ENCODE data around the gene TLCD3B. TPM values are rescaled to one million over a fixed set of nuclear protein-coding genes. Genes with fewer than 3 reads are reported as not detected.

Gene TLCD3B
- total RNA-seq, 1 donor from 2014 or later: 0.15 TPM

Other genes with a start within 250 kb of the TLCD3B start
- 14.0 and 29.5 TPM in 2 replicates for gene KIF22, start 240.5 kb downstream of the TLCD3B start, total RNA-seq
- gene MAZ, start 224.7 kb downstream of the TLCD3B start, total RNA-seq: 159 and 161 TPM in 2 replicates
- gene PRRT2, start 219.1 kb downstream of the TLCD3B start, total RNA-seq: 0.25 and 0.35 TPM in 2 replicates
- gene PAGR1, start 215.1 kb downstream of the TLCD3B start, total RNA-seq: 17.7 and 19.6 TPM in 2 replicates
- 431 and 491 TPM in 2 replicates for gene MVP, start 210.8 kb downstream of the TLCD3B start, total RNA-seq
- gene CDIPT, start 168.0 kb downstream of the TLCD3B start, total RNA-seq: 69.1 and 114 TPM in 2 replicates
- 9.2 and 45.7 TPM in 2 replicates for gene SEZ6L2, start 131.7 kb downstream of the TLCD3B start, total RNA-seq
- gene ASPHD1, start 130.8 kb downstream of the TLCD3B start, total RNA-seq: 15.8 and 33.3 TPM in 2 replicates
- gene KCTD13, start 105.0 kb downstream of the TLCD3B start, total RNA-seq: 12.5 and 13.2 TPM in 2 replicates
- gene TMEM219, start 69.2 kb downstream of the TLCD3B start, total RNA-seq: 48.9 and 112 TPM in 2 replicates
- 52.4 and 80.9 TPM in 2 replicates for gene TAOK2, start 57.4 kb downstream of the TLCD3B start, total RNA-seq
- 7.8 and 8.2 TPM in 2 replicates for gene HIRIP3, start 35.7 kb downstream of the TLCD3B start, total RNA-seq
- 27.7 and 48.1 TPM in 2 replicates for gene INO80E, start 35.0 kb downstream of the TLCD3B start, total RNA-seq
- 0.80 TPM in 1 of 2 replicates, not detected in the other for gene DOC2A, start 20.2 kb downstream of the TLCD3B start, total RNA-seq
- gene C16orf92, start 8.1 kb downstream of the TLCD3B start, total RNA-seq: not detected in 2 replicates
- 525 and 1,258 TPM in 2 replicates for gene ALDOA, start 34.5 kb upstream of the TLCD3B start, total RNA-seq
- 154 and 293 TPM in 2 replicates for gene PPP4C, start 44.7 kb upstream of the TLCD3B start, total RNA-seq
- 0.15 TPM in 1 of 2 replicates, not detected in the other for gene TBX6, start 60.7 kb upstream of the TLCD3B start, total RNA-seq
- 7.6 and 12.9 TPM in 2 replicates for gene YPEL3, start 64.9 kb upstream of the TLCD3B start, total RNA-seq
- 0.15 TPM in 1 of 2 replicates, not detected in the other for gene GDPD3, start 82.3 kb upstream of the TLCD3B start, total RNA-seq
- gene MAPK3, start 91.9 kb upstream of the TLCD3B start, total RNA-seq: 11.6 and 11.9 TPM in 2 replicates
- 0.85 and 8.3 TPM in 2 replicates for gene CORO1A, start 152.3 kb upstream of the TLCD3B start, total RNA-seq
- 77.7 and 299 TPM in 2 replicates for gene BOLA2B, start 162.4 kb upstream of the TLCD3B start, total RNA-seq
- gene SLX1A, start 162.6 kb upstream of the TLCD3B start, total RNA-seq: 8.1 and 24.5 TPM in 2 replicates
- gene SULT1A3, start 168.0 kb upstream of the TLCD3B start, total RNA-seq: 0.35 and 1.9 TPM in 2 replicates
- gene NPIPB13, start 217.2 kb upstream of the TLCD3B start, total RNA-seq: 0.52 and 1.4 TPM in 2 replicates